Measurements from ENCODE around the gene TMC5.

Gene TMC5

DNA sequence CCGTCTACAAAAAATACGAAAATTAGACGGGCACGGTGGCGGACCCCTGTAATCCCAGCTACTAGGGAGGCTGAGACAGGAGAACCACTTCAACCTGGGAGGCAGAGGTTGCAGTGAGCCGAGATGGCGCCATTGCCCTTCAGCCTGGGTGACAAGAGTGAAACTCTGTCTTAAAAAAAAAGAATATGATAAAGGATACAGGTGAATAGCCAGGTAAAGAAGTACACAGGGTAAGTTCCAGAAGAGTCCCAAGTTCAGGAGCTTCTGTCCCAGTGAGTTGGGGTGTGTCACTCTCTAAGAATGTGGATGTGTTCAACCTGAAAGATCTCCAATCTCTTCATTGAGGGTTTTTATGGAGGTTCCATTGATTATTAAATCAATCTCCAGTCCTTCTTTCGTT, 6.8 kb downstream of the TMC5 start:
- H3K4me3 ChIP-seq (replicated peaks; ENCODE audit: low read depth, low read length) = no peak overlapping the region
- DNase-seq (ENCODE audit: low read depth) = no peak
- no peak for TF ChIP-seq CTCF (IDR thresholded peaks at IDR 0.05; ENCODE audit: low read length, missing control alignments)

DNA sequence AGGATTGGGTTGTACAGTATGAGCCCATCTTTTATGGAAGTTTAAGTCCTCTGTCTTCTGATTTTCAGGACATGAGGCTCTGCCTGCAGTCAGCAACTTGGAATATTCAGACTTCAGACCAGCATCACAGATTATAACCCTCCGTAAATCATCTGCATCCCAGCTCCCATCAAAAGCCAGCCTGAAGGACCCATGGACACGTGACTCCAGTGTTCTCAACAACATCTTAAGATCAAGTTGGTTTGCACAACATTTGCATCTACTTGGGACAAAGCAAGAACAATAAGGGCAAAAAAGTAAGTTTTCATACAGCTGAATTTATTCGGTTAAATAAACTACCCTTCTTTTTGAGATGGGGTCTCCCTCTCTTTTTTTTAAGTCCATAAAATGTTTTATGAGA, 12.7 kb downstream of the TMC5 start:
- no peak for TF ChIP-seq CTCF (IDR thresholded peaks at IDR 0.05; ENCODE audit: low read length, missing control alignments)
- no peak overlapping the region for H3K4me3 ChIP-seq (replicated peaks; ENCODE audit: low read depth, low read length)
- DNase-seq (ENCODE audit: low read depth) = no peak

GRCh38 chr16:19431636-19432340, 14.1 kb downstream of the TMC5 start:
- no peak overlapping the region for H3K4me3 ChIP-seq (replicated peaks; ENCODE audit: low read depth, low read length)
- TF ChIP-seq CTCF (IDR thresholded peaks at IDR 0.05; ENCODE audit: low read length, missing control alignments) = no peak
- DNase-seq (ENCODE audit: low read depth) = no peak

GRCh38 chr16:19432429-19432828, 14.7 kb downstream of the TMC5 start:
- DNase-seq (ENCODE audit: low read depth) = peak; percentile 1
- H3K4me3 ChIP-seq (replicated peaks; ENCODE audit: low read depth, low read length) = no peak overlapping the region
- TF ChIP-seq CTCF (IDR thresholded peaks at IDR 0.05; ENCODE audit: low read length, missing control alignments) = no peak

GRCh38 chr16:19434584-19434983, 16.9 kb downstream of the TMC5 start:
- H3K4me3 ChIP-seq (replicated peaks; ENCODE audit: low read depth, low read length) = no peak overlapping the region
- DNase-seq (ENCODE audit: low read depth) = no peak
- no peak for TF ChIP-seq CTCF (IDR thresholded peaks at IDR 0.05; ENCODE audit: low read length, missing control alignments)

- TF ChIP-seq CTCF (IDR thresholded peaks at IDR 0.05; ENCODE audit: low read length, missing control alignments) = no peak
Measured at GRCh38 chr16:19436540-19436939, 18.9 kb downstream of the TMC5 start.

GRCh38 chr16:19437280-19437679, 19.6 kb downstream of the TMC5 start:
- no peak overlapping the region for H3K4me3 ChIP-seq (replicated peaks; ENCODE audit: low read depth, low read length)
- no peak for TF ChIP-seq CTCF (IDR thresholded peaks at IDR 0.05; ENCODE audit: low read length, missing control alignments)
- no peak for DNase-seq (ENCODE audit: low read depth)

More at GRCh38 chr16:19436540-19436939, 18.9 kb downstream of the TMC5 start:
- no peak overlapping the region for H3K4me3 ChIP-seq (replicated peaks; ENCODE audit: low read depth, low read length)
- DNase-seq (ENCODE audit: low read depth) = no peak
